Measurements from ENCODE around the gene FASTKD3.
"Not testable (repeated sequence)": the region's sequence is repeated elsewhere in the genome, so short reads cannot be mapped to it uniquely, and the experiment has no call there.

FASTKD3 gene, protein sequence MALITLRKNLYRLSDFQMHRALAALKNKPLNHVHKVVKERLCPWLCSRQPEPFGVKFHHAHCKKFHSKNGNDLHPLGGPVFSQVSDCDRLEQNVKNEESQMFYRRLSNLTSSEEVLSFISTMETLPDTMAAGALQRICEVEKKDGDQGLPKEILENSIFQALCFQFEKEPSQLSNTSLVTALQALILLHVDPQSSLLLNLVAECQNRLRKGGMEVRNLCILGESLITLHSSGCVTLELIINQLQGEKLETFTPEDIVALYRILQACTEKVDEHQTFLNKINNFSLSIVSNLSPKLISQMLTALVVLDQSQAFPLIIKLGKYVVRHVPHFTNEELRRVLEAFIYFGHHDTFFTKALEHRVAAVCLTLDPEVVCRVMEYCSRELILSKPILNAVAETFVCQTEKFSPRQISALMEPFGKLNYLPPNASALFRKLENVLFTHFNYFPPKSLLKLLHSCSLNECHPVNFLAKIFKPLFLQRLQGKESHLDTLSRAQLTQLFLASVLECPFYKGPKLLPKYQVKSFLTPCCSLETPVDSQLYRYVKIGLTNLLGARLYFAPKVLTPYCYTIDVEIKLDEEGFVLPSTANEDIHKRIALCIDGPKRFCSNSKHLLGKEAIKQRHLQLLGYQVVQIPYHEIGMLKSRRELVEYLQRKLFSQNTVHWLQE
- 5.3 to 7.0 (median 6.4) reads per million in 3 donors for total RNA-seq

DNA sequence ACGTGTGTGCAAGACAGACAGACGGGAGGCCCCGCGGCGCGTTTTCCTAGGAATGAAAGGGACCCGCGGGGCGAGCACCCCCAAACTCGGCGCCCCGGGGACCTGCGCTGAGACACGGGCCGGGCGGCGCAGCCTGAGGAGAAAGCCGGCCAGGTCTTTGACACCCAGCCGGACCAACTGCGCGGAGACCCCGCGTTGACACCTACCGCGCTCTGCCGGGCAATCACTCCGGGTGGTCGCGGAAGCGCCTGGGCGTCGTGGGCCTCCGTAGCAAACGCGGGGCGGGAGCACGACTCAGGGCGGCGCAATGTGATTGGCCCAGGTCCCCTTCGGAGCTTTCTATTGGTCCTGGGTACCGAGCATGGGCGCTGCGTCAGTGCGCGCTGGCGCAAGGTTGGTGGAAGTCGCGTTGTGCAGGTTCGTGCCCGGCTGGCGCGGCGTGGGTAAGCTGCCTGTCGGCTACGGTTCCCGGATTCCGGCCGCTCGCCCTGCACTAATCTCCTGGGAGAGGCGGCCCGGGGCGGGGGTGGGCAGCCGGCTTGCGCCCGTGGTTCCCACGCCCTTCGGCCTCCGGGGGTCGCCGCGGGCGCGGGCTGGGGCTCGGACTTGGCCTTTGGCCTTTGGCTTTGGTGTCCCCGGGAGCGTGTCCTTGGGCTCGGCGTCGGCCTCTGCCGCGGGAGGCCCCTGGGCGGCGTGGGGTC is at the start of gene FASTKD3, which contains the start of gene MTRR:
Gene FASTKD3 (minus strand): TSS at position 259 of the 701 bp plus-strand sequence. CDS start 948 bp downstream, outside the sequence.
Gene MTRR (plus strand): TSS at position 376 of the 701 bp plus-strand sequence. CDS start 1,647 bp downstream, outside the sequence.
- Histone ChIP-seq H3K4me1 (ENCODE audit: control insufficient read depth, insufficient read depth, low read length, poor library complexity, severe bottlenecking) (peaks cover 27% of the 10 kb centered on the region), H3K9me3 (ENCODE audit: control insufficient read depth, low read length) (no peaks in the 10 kb centered on the region)
- DNase-seq = peak; percentile 79 to 87 (median 83)

DNA sequence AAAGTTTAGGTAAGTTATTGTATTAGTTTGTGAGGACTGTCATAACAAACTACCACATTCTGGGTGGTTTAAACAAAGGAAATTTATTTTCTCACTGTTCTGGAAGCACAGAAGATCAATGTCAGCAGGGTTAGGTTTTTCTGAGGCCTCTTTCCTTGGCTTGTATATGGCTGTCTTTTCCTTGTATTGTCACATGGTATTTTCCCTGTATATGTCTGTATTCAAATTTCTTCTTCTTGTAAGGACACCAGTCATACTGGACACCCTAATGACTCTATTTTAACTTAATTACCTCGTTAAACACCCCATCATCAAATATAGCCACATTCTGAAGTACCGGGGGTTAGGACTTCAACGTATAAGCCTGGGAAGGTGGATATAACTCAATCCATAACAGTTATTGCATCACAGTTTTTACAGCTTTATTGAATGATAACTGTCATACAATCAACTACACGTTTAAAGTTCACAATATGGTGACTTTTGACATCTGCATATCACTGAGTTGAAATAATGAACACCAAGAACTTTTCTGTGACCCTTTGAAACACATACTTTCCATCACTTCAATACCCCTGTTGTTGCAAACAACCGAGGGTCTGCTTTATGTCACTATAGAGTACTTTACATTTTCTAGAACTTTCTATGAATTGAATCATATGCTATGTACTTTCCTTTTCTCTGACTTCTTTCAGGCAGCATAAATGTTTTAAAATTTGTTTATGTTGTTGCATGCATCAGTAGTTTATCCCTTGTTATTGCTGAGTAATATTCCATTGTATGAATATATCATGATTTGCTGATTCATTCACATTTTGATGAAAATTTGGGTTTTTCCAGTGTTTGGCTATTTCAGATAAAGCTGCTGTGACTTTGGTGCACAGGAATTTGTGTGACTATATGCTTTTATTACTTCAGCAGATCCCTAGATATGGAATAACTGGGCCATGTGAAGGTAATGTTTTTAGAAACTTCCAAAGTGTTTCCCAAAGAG is 48.6 kb upstream of the FASTKD3 start:
- Histone ChIP-seq H3K4me3 (ENCODE audit: insufficient read depth, low read depth, low read length, poor library complexity, severe bottlenecking) (no peak overlapping the region), H3K4me1 (ENCODE audit: control insufficient read depth, insufficient read depth, low read length, poor library complexity, severe bottlenecking) (no peaks in the 10 kb centered on the region), H3K36me3 (ENCODE audit: control insufficient read depth, insufficient read depth, low read length) (no peaks in the 10 kb centered on the region), H3K27ac (ENCODE audit: insufficient read depth, low read length, poor library complexity, severe bottlenecking) (no peak overlapping the region), H3K27me3 (replicated peaks; ENCODE audit: control insufficient read depth, insufficient read depth, low read length, poor library complexity, severe bottlenecking) (no peaks in the 10 kb centered on the region), H3K9me3 (ENCODE audit: control insufficient read depth, low read length) (no peaks in the 10 kb centered on the region)
- no peak for DNase-seq

More for the DNA sequence above, at the start of gene FASTKD3, which contains the start of gene MTRR:
- Histone ChIP-seq H3K27me3 (replicated peaks; ENCODE audit: control insufficient read depth, insufficient read depth, low read length, poor library complexity, severe bottlenecking) (no peaks in the 10 kb centered on the region), H3K36me3 (ENCODE audit: control insufficient read depth, insufficient read depth, low read length) (no peaks in the 10 kb centered on the region), H3K4me3 (ENCODE audit: insufficient read depth, low read depth, low read length, poor library complexity, severe bottlenecking) (peak within 1 kb of the TSS; percentile 97), H3K27ac (ENCODE audit: insufficient read depth, low read length, poor library complexity, severe bottlenecking) (peak within 1 kb of the TSS; percentile 67)

DNA sequence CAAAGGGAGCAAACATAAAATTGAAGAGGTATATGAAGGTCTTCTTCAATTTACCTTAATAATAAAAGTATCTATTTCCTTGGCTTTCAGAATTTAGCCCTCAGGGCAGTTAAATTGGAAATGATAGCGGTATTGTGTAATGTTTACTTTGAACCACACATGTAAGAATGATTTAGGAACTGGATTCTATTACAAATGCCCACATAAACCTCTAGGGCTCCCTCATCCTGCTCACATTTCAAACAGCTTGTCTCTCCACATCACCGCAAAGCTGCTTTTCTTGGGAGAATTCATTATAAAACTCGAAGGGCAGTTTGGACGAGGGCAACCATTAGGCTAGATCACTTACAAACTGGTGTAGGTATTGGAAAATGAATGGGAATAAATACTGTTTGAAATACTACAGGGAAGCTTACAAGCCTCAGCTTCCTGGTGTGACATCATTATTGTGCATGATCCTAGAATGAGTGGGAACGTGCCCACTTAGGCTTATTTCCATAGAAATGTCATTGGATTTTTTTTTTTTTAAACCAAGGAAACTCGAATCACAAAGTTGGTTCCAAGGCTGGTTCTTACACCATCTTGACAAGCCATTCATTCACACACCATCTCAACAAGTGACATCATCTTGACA is 47.5 kb upstream of the FASTKD3 start:
- Histone ChIP-seq H3K4me1 (ENCODE audit: control insufficient read depth, insufficient read depth, low read length, poor library complexity, severe bottlenecking) (no peaks in the 10 kb centered on the region), H3K36me3 (ENCODE audit: control insufficient read depth, insufficient read depth, low read length) (no peaks in the 10 kb centered on the region)
- no peak for DNase-seq

DNA sequence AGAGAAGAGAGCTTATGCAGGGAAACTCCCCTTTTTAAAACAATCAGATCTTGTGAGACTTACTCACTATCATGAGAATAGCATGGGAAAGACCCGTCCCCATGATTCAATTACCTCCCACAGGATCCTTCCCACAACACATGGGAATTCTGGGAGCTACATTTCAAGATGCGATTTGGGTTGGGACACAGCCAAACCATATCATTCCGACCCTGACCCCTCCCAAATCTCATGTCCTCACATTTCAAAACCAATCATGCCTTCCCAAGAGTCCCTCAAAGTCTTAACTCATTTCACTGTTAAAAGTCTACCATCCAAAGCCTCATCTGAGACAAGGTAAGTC is 42.6 kb upstream of the FASTKD3 start:
- H3K27me3 ChIP-seq (replicated peaks; ENCODE audit: control insufficient read depth, insufficient read depth, low read length, poor library complexity, severe bottlenecking); H3K9me3 ChIP-seq (ENCODE audit: control insufficient read depth, low read length); H3K4me3 ChIP-seq (ENCODE audit: insufficient read depth, low read depth, low read length, poor library complexity, severe bottlenecking); H3K27ac ChIP-seq (ENCODE audit: insufficient read depth, low read length, poor library complexity, severe bottlenecking); DNase-seq; H3K4me1 ChIP-seq (ENCODE audit: control insufficient read depth, insufficient read depth, low read length, poor library complexity, severe bottlenecking): not testable (repeated sequence)
- peaks cover 16% of the 10 kb centered on the region for H3K36me3 ChIP-seq (ENCODE audit: control insufficient read depth, insufficient read depth, low read length)

More for the DNA sequence above, 47.5 kb upstream of the FASTKD3 start:
- H3K4me3 ChIP-seq (ENCODE audit: insufficient read depth, low read depth, low read length, poor library complexity, severe bottlenecking) = no peak overlapping the region
- H3K27me3 ChIP-seq (replicated peaks; ENCODE audit: control insufficient read depth, insufficient read depth, low read length, poor library complexity, severe bottlenecking) = no peaks in the 10 kb centered on the region
- no peak overlapping the region for H3K27ac ChIP-seq (ENCODE audit: insufficient read depth, low read length, poor library complexity, severe bottlenecking)
- H3K9me3 ChIP-seq (ENCODE audit: control insufficient read depth, low read length) = no peaks in the 10 kb centered on the region

DNA sequence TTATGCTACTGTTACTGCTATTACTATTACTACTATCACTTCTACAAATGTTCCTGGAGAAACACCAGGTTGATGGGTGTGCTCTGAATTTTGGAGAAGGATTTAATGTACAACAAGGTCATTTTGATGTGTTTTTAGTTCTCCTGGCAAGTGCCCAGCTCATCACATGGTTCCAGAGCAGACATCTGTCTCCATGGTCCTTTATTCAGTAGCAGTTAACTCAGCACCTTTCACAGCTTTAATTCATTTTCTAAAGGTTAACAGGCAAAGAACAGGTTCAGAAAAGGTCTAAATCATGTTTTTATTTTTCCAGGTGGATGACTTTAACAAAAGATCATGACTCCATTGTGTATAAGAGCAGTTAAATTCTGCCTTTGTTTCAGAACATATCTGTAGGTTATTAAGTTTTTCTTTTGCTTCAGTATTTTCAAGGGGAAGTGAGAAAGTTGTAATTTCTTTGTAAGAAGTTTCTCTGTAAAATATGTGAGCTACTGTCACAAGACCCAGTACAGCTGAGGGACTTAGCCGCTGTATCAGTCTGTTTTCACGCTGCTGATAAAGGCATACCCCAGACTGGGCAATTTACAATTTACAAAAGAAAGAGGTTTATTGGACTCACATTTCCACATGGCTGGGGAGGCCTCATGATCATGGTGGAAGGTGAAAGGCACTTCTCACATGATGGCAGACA is 42.1 kb upstream of the FASTKD3 start:
- Histone ChIP-seq H3K27ac (ENCODE audit: insufficient read depth, low read length, poor library complexity, severe bottlenecking) (no peak overlapping the region), H3K36me3 (ENCODE audit: control insufficient read depth, insufficient read depth, low read length) (peaks cover 16% of the 10 kb centered on the region), H3K4me1 (ENCODE audit: control insufficient read depth, insufficient read depth, low read length, poor library complexity, severe bottlenecking) (no peaks in the 10 kb centered on the region), H3K27me3 (replicated peaks; ENCODE audit: control insufficient read depth, insufficient read depth, low read length, poor library complexity, severe bottlenecking) (no peaks in the 10 kb centered on the region), H3K4me3 (ENCODE audit: insufficient read depth, low read depth, low read length, poor library complexity, severe bottlenecking) (no peak overlapping the region), H3K9me3 (ENCODE audit: control insufficient read depth, low read length) (no peaks in the 10 kb centered on the region)
- DNase-seq = no peak

DNA sequence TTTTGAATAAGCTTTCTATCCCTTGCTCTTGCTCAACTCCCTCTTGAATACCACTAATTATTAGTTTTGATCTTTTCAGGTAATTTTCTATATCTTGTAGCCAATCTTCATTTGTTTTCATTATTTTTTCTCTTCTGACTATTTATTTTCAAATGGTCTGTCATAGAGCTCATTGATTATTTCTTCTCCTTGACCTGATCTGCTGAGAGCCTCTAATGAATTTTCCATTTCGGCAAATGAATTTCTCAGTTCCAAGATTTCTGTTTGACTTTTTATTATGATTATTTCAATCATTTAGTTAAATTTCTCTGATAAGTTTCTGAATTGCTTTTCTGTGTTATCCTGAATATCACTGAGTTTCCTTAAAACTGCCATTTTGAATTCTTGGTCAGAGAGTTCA is 39.5 kb upstream of the FASTKD3 start:
- H3K4me3 ChIP-seq (ENCODE audit: insufficient read depth, low read depth, low read length, poor library complexity, severe bottlenecking) = no peak overlapping the region
- DNase-seq = no peak
- H3K27me3 ChIP-seq (replicated peaks; ENCODE audit: control insufficient read depth, insufficient read depth, low read length, poor library complexity, severe bottlenecking) = no peaks in the 10 kb centered on the region
- H3K9me3 ChIP-seq (ENCODE audit: control insufficient read depth, low read length) = no peaks in the 10 kb centered on the region
- peaks cover 16% of the 10 kb centered on the region for H3K36me3 ChIP-seq (ENCODE audit: control insufficient read depth, insufficient read depth, low read length)
- H3K27ac ChIP-seq (ENCODE audit: insufficient read depth, low read length, poor library complexity, severe bottlenecking) = no peak overlapping the region
- no peaks in the 10 kb centered on the region for H3K4me1 ChIP-seq (ENCODE audit: control insufficient read depth, insufficient read depth, low read length, poor library complexity, severe bottlenecking)

DNA sequence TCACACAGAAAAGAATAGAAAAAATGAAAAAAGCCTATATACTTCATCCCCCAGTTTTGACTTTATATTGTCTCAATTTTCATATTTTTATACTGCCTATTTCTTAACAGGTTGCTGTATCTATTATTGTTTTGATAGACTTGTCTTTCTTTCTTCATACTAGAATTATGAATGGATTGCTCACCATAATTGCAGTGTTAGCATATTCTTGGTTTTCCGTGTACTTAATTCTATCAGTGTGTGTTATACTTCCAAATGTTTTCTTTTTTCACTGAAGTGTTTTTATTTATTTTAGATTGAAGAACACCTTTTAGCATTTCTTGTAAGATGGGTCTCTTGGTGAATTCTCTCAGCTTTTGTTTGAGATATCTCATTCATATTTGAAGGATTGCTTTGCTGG is 38.8 kb upstream of the FASTKD3 start:
- DNase-seq = no peak
- Histone ChIP-seq H3K4me1 (ENCODE audit: control insufficient read depth, insufficient read depth, low read length, poor library complexity, severe bottlenecking) (no peaks in the 10 kb centered on the region), H3K4me3 (ENCODE audit: insufficient read depth, low read depth, low read length, poor library complexity, severe bottlenecking) (no peak overlapping the region), H3K9me3 (ENCODE audit: control insufficient read depth, low read length) (no peaks in the 10 kb centered on the region), H3K27ac (ENCODE audit: insufficient read depth, low read length, poor library complexity, severe bottlenecking) (no peak overlapping the region), H3K36me3 (ENCODE audit: control insufficient read depth, insufficient read depth, low read length) (peaks cover 17% of the 10 kb centered on the region), H3K27me3 (replicated peaks; ENCODE audit: control insufficient read depth, insufficient read depth, low read length, poor library complexity, severe bottlenecking) (no peaks in the 10 kb centered on the region)

DNA sequence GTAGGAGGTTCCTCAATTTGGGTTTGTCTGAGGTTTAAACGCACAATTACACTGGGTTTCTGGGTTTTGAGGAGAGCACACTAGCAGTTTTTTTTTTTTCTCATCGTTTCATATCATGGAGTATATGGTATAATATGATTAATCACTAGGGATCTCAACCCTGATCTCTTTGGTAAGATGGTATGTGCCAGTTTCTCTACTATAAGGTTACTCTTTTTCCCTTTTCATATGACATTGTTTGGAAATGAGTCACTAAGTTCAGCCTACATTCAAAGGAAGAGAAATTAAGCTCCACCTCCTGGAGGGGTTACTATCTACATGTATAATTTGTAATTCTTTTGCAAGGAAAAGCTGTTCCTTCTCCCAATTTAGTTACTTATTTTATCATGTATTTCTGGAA is 35.3 kb upstream of the FASTKD3 start:
- Histone ChIP-seq H3K27ac (ENCODE audit: insufficient read depth, low read length, poor library complexity, severe bottlenecking) (no peak overlapping the region), H3K9me3 (ENCODE audit: control insufficient read depth, low read length) (no peaks in the 10 kb centered on the region), H3K36me3 (ENCODE audit: control insufficient read depth, insufficient read depth, low read length) (peaks cover 42% of the 10 kb centered on the region), H3K4me1 (ENCODE audit: control insufficient read depth, insufficient read depth, low read length, poor library complexity, severe bottlenecking) (no peaks in the 10 kb centered on the region), H3K4me3 (ENCODE audit: insufficient read depth, low read depth, low read length, poor library complexity, severe bottlenecking) (no peak overlapping the region), H3K27me3 (replicated peaks; ENCODE audit: control insufficient read depth, insufficient read depth, low read length, poor library complexity, severe bottlenecking) (no peaks in the 10 kb centered on the region)
- no peak for DNase-seq

Data from effector memory CD4-positive, alpha-beta T cell (primary cell).